ENCODE results near the gene RFX3. TPM values are rescaled to one million over a fixed set of nuclear protein-coding genes. Genes with fewer than 3 reads are reported as not detected.

Gene RFX3
- total RNA-seq, 1 donor from 2014 or later = 2.8 TPM

- DNase-seq (ENCODE audit: low read depth, low spot score) = no peak
These were observed 11.0 kb downstream of the RFX3 start for GRCh38 chr9:3514786-3515185.

GRCh38 chr9:3513265-3513818 is 12.5 kb downstream of the RFX3 start:
- no peak for DNase-seq (ENCODE audit: low read depth, low spot score)

- DNase-seq (ENCODE audit: low read depth, low spot score) = no peak
These were observed 14.2 kb downstream of the RFX3 start for GRCh38 chr9:3511551-3511950.

- DNase-seq (ENCODE audit: low read depth, low spot score) = no peak
These were observed 15.0 kb downstream of the RFX3 start for GRCh38 chr9:3510796-3511195.

GRCh38 chr9:3509926-3510325 is 15.9 kb downstream of the RFX3 start:
- no peak for DNase-seq (ENCODE audit: low read depth, low spot score)

GRCh38 chr9:3508521-3509291 is 17.1 kb downstream of the RFX3 start:
- no peak for DNase-seq (ENCODE audit: low read depth, low spot score)

- no peak for DNase-seq (ENCODE audit: low read depth, low spot score)
These were observed 17.7 kb downstream of the RFX3 start for GRCh38 chr9:3508078-3508431.

- DNase-seq (ENCODE audit: low read depth, low spot score) = no peak
These were observed 18.3 kb downstream of the RFX3 start for GRCh38 chr9:3507395-3508077.

GRCh38 chr9:3506164-3506563 is 19.6 kb downstream of the RFX3 start:
- no peak for DNase-seq (ENCODE audit: low read depth, low spot score)

GRCh38 chr9:3502560-3503398 is 23.0 kb downstream of the RFX3 start:
- DNase-seq (ENCODE audit: low read depth, low spot score) = no peak

- DNase-seq (ENCODE audit: low read depth, low spot score) = no peak
These were observed 25.8 kb downstream of the RFX3 start for GRCh38 chr9:3500044-3500443.

GRCh38 chr9:3498691-3499090 is 27.1 kb downstream of the RFX3 start:
- no peak for DNase-seq (ENCODE audit: low read depth, low spot score)

- DNase-seq (ENCODE audit: low read depth, low spot score) = no peak
These were observed 27.9 kb downstream of the RFX3 start for GRCh38 chr9:3497857-3498256.

- DNase-seq (ENCODE audit: low read depth, low spot score) = no peak
These were observed 28.4 kb downstream of the RFX3 start for GRCh38 chr9:3497401-3497800.

GRCh38 chr9:3495855-3496254 is 29.9 kb downstream of the RFX3 start:
- DNase-seq (ENCODE audit: low read depth, low spot score) = no peak

GRCh38 chr9:3492214-3492613 is 33.6 kb downstream of the RFX3 start:
- no peak for DNase-seq (ENCODE audit: low read depth, low spot score)

GRCh38 chr9:3491450-3491849 is 34.4 kb downstream of the RFX3 start:
- no peak for DNase-seq (ENCODE audit: low read depth, low spot score)

GRCh38 chr9:3490957-3491356 is 34.8 kb downstream of the RFX3 start:
- no peak for DNase-seq (ENCODE audit: low read depth, low spot score)

GRCh38 chr9:3482578-3482977 is 43.2 kb downstream of the RFX3 start:
- DNase-seq (ENCODE audit: low read depth, low spot score) = no peak

- no peak for DNase-seq (ENCODE audit: low read depth, low spot score)
These were observed 45.5 kb downstream of the RFX3 start for GRCh38 chr9:3480353-3480655.

GRCh38 chr9:3479514-3480352 is 46.1 kb downstream of the RFX3 start:
- no peak for DNase-seq (ENCODE audit: low read depth, low spot score)

Data from pulmonary artery endothelial cell (primary cell).